Smooth muscle cell (in vitro differentiated cells): ENCODE measurements around the gene PARP1. TPM values are rescaled to one million over a fixed set of nuclear protein-coding genes. Genes with fewer than 3 reads are reported as not detected.

Experiments used
- DNase-seq: peaks from one replicate; lab custom pipeline; 2025; ENCODE audit not compliant: unreplicated experiment; lab: John Stamatoyannopoulos, UW
- H2AFZ ChIP-seq: fragments of 200-600 bp; sonication (generic); 2 replicates; pipeline ENCODE4 v1.6.0; 2016; ENCODE audit warnings: antibody characterized with exemption, low read depth, mild to moderate bottlenecking
- H3F3A ChIP-seq: fragments of 200-600 bp; sonication (generic); 2 replicates; pipeline ENCODE4 v1.6.0; 2017; ENCODE audit warnings: antibody characterized with exemption, low read depth
- H3K27ac ChIP-seq: fragments of 200-600 bp; sonication (generic); 2 replicates; pipeline ENCODE4 v1.5.1; 2016; ENCODE audit warnings: low read depth, mild to moderate bottlenecking
- H3K27me3 ChIP-seq: fragments of 200-600 bp; sonication (generic); 2 replicates; pipeline ENCODE4 v1.6.1; 2016; ENCODE audit warnings: low read depth, mild to moderate bottlenecking
- H3K36me3 ChIP-seq: fragments of 200-600 bp; sonication (generic); 2 replicates; pipeline ENCODE4 v1.5.1; 2016; ENCODE audit warnings: low read depth
- H3K4me1 ChIP-seq: fragments of 200-600 bp; sonication (generic); 2 replicates; pipeline ENCODE4 v1.5.1; 2016; ENCODE audit warnings: low read depth
- H3K4me2 ChIP-seq: fragments of 200-600 bp; sonication (generic); 2 replicates; pipeline ENCODE4 v1.6.0; 2016; ENCODE audit warnings: mild to moderate bottlenecking
- H3K4me3 ChIP-seq: fragments of 200-600 bp; sonication (generic); 2 replicates; pipeline ENCODE4 v1.5.1; 2016; ENCODE audit warnings: mild to moderate bottlenecking
- H3K79me2 ChIP-seq: fragments of 200-600 bp; sonication (generic); 2 replicates; pipeline ENCODE4 v1.6.0; 2016; ENCODE audit warnings: low read depth, mild to moderate bottlenecking
- H3K9ac ChIP-seq: fragments of 200-600 bp; sonication (generic); 2 replicates; pipeline ENCODE4 v1.6.0; 2016; ENCODE audit warnings: low read depth
- H3K9me3 ChIP-seq: fragments of 200-600 bp; sonication (generic); replicated peaks from 2 replicates; pipeline ENCODE4 v1.5.1; 2016; ENCODE audit warnings: low read depth
- H4K20me1 ChIP-seq: fragments of 200-600 bp; sonication (generic); 2 replicates; pipeline ENCODE4 v1.6.0; 2016; ENCODE audit warnings: low read depth
- CTCF ChIP-seq: fragments of 200-600 bp; sonication (generic); IDR thresholded peaks from 2 replicates; pipeline ENCODE4 v1.5.1; 2017; ENCODE audit warnings: borderline replicate concordance, mild to moderate bottlenecking, antibody characterized with exemption; ENCODE audit not compliant: insufficient read depth, poor library complexity, severe bottlenecking
- WGBS: methylation state at CpG from one replicate; pipeline ENCODE4 v1.1.7; 2016; ENCODE audit warnings: low lambda C conversion rate; 5-methylcytosine and 5-hydroxymethylcytosine counted together
- polyA plus RNA-seq: library from polyadenylated mRNA; unstranded; fragments of >200 nt; fragmentation: Nextera tagmentation; extraction: Ambion mirVana; gene quantifications from 2 replicates; pipeline ENCODE4 v1.2.1, GENCODE V29; 2016
- total RNA-seq: library from RNA; depleted of rRNA; stranded (reverse); fragments of >200 nt; gene quantifications from 2 replicates; pipeline ENCODE4 v1.2.3, GENCODE V29; 2014

The PARP1 gene
- total and polyA plus RNA-seq, 2 experiments from 2014 or later = 27.4 to 38.5 TPM

GRCh38 chr1:226335661-226336060 is 72.2 kb downstream of the PARP1 start:
- Histone ChIP-seq H2AFZ (no peak overlapping the region), H3K27me3 (no peaks in the 10 kb centered on the region), H3F3A (no peaks in the 10 kb centered on the region), H3K4me2 (no peak overlapping the region), H3K27ac (no peak overlapping the region), H3K4me1 (no peaks in the 10 kb centered on the region), H3K4me3 (no peak overlapping the region), H3K9me3 (no peaks in the 10 kb centered on the region), H4K20me1 (no peaks in the 10 kb centered on the region), H3K9ac (no peak overlapping the region), H3K36me3 (no peaks in the 10 kb centered on the region), H3K79me2 (no peaks in the 10 kb centered on the region)
- WGBS = 80% methylated on average over 1 of the region's 1 CpG
- no peak for DNase-seq
- no peak for TF ChIP-seq CTCF

GRCh38 chr1:226332947-226333346 is 74.9 kb downstream of the PARP1 start:
- Histone ChIP-seq H3K4me1 (no peaks in the 10 kb centered on the region), H3K4me2 (peak overlapping the region; percentile 82)
- no peak for DNase-seq

GRCh38 chr1:226329237-226329636 is 78.7 kb downstream of the PARP1 start:
- no peak overlapping the region for H2AFZ ChIP-seq
- no peak overlapping the region for H3K4me3 ChIP-seq
- no peak overlapping the region for H3K27ac ChIP-seq
- H3F3A ChIP-seq = no peaks in the 10 kb centered on the region
- H4K20me1 ChIP-seq = no peaks in the 10 kb centered on the region
- WGBS = 95% methylated on average over 3 of the region's 3 CpGs
- H3K9ac ChIP-seq = no peak overlapping the region
- no peaks in the 10 kb centered on the region for H3K27me3 ChIP-seq
- no peak for DNase-seq
- H3K4me2 ChIP-seq = no peak overlapping the region
- no peaks in the 10 kb centered on the region for H3K79me2 ChIP-seq
- no peaks in the 10 kb centered on the region for H3K4me1 ChIP-seq
- H3K9me3 ChIP-seq = no peaks in the 10 kb centered on the region
- TF ChIP-seq CTCF = no peak
- no peaks in the 10 kb centered on the region for H3K36me3 ChIP-seq

More at GRCh38 chr1:226332947-226333346, 74.9 kb downstream of the PARP1 start:
- H3K27ac ChIP-seq = no peak overlapping the region
- no peaks in the 10 kb centered on the region for H3F3A ChIP-seq
- H3K27me3 ChIP-seq = no peaks in the 10 kb centered on the region
- H3K79me2 ChIP-seq = no peaks in the 10 kb centered on the region
- WGBS = 40% methylated on average over 2 of the region's 2 CpGs
- no peak overlapping the region for H3K9ac ChIP-seq
- H3K36me3 ChIP-seq = no peaks in the 10 kb centered on the region
- H4K20me1 ChIP-seq = no peaks in the 10 kb centered on the region
- peak overlapping the region; percentile 87 for H2AFZ ChIP-seq
- H3K4me3 ChIP-seq = peak overlapping the region; percentile 41
- no peaks in the 10 kb centered on the region for H3K9me3 ChIP-seq
- TF ChIP-seq CTCF = no peak

GRCh38 chr1:226327761-226328162 is 80.1 kb downstream of the PARP1 start:
- no peak overlapping the region for H2AFZ ChIP-seq
- H3K9me3 ChIP-seq = no peaks in the 10 kb centered on the region
- no peak for TF ChIP-seq CTCF
- no peaks in the 10 kb centered on the region for H3K4me1 ChIP-seq
- no peaks in the 10 kb centered on the region for H3K79me2 ChIP-seq
- no peak overlapping the region for H3K4me3 ChIP-seq
- no peaks in the 10 kb centered on the region for H4K20me1 ChIP-seq
- H3K4me2 ChIP-seq = no peak overlapping the region
- H3K9ac ChIP-seq = no peak overlapping the region
- H3K27ac ChIP-seq = no peak overlapping the region
- H3F3A ChIP-seq = no peaks in the 10 kb centered on the region
- H3K36me3 ChIP-seq = no peaks in the 10 kb centered on the region
- DNase-seq = no peak
- H3K27me3 ChIP-seq = no peaks in the 10 kb centered on the region
- 41% methylated on average over 2 of the region's 2 CpGs for WGBS
